Lung (tissue), 12 donors: Measurements from ENCODE around the gene ZPR1. TPM values are rescaled to one million over a fixed set of nuclear protein-coding genes. Genes with fewer than 3 reads are reported as not detected.

Experiments used
- ATAC-seq: fragments of 200-7000 bp; cut with Tn5 transposase; one replicate; pipeline ENCODE4 v1.9.1; 2020; ENCODE audit warnings: moderate number of reproducible peaks; ENCODE audit not compliant: insufficient read depth, low FRiP score
- DNase-seq, 3 donors: peaks; one replicate each; pipeline ENCODE4 v3.0.0-alpha.2; 2013 to 2017
- H3K27ac ChIP-seq, 2 donors: one replicate each; pipeline ENCODE4 v1.5.1; 2013; ENCODE audit warnings: mild to moderate bottlenecking in 2 of 2, moderate library complexity in 2 of 2, control low read depth in 1 of 2, inconsistent platforms in 1 of 2, low read depth in 1 of 2, low read length in 1 of 2
- H3K27me3 ChIP-seq, 3 donors: one replicate each; pipeline ENCODE4 v1.5.1; 2013; ENCODE audit warnings: low read length in 2 of 3; ENCODE audit not compliant: control insufficient read depth in 3 of 3, insufficient read depth in 3 of 3
- H3K36me3 ChIP-seq, 4 donors: one replicate each; pipeline ENCODE4 v1.5.1; 2013; ENCODE audit warnings: low read length in 4 of 4, mild to moderate bottlenecking in 1 of 4, moderate library complexity in 1 of 4; ENCODE audit not compliant: control insufficient read depth in 4 of 4, insufficient read depth in 4 of 4
- H3K4me1 ChIP-seq, 5 donors: one replicate each; pipeline ENCODE4 v1.5.1; 2013; ENCODE audit warnings: low read length in 5 of 5, mild to moderate bottlenecking in 2 of 5, moderate library complexity in 1 of 5; ENCODE audit not compliant: control insufficient read depth in 5 of 5, insufficient read depth in 5 of 5
- H3K4me3 ChIP-seq: one replicate; pipeline ENCODE4 v1.5.1; 2013; ENCODE audit warnings: mild to moderate bottlenecking, control low read depth, moderate library complexity
- H3K9ac ChIP-seq, 2 donors: one replicate each; pipeline ENCODE4 v1.5.1; 2013; ENCODE audit warnings: low read length in 2 of 2, control low read depth in 1 of 2; ENCODE audit not compliant: insufficient read depth in 1 of 2
- H3K9me3 ChIP-seq, 4 donors: one replicate each; pipeline ENCODE4 v1.5.1; 2013; ENCODE audit warnings: low read length in 3 of 4, mild to moderate bottlenecking in 1 of 4, moderate library complexity in 1 of 4; ENCODE audit not compliant: control insufficient read depth in 4 of 4, insufficient read depth in 3 of 4
- WGBS, 2 donors: extraction: QIAGEN DNeasy Blood & Tissue Kit; methylation state at CpG; one replicate each; pipeline ENCODE4 v1.1.7; 2013; 5-methylcytosine and 5-hydroxymethylcytosine counted together
- polyA plus RNA-seq, 2 donors: library from polyadenylated mRNA; stranded (reverse); fragments of 200-250 nt; gene quantifications; one replicate each; pipeline ENCODE4 v1.2.1, GENCODE V29; 2013
- total RNA-seq, 2 donors: library from RNA; depleted of rRNA in 1 of 2; stranded (reverse); fragments of >200 nt in 1 of 2; gene quantifications; one replicate each; pipeline ENCODE4 v1.2.1, GENCODE V29; 2014 to 2021
- TF ChIP-seq, protein P1 (sequence below): IDR thresholded peaks from 2 replicates; pipeline ENCODE4 v1.5.1; 2012; ENCODE audit warnings: mild to moderate bottlenecking; ENCODE audit errors: control extremely low read depth, extremely low read depth
- donor health status: control.
- donor health status: control.
- donor health status: Bipolar disorder and iron deficiency.
- donor health status: healthy.
- donor health status: DM: yes; HTN: yes; CAD: no.

ZPR1 gene
- total and polyA plus RNA-seq, 4 donors: 19.4 to 50.9 (median 34.5) TPM

DNA sequence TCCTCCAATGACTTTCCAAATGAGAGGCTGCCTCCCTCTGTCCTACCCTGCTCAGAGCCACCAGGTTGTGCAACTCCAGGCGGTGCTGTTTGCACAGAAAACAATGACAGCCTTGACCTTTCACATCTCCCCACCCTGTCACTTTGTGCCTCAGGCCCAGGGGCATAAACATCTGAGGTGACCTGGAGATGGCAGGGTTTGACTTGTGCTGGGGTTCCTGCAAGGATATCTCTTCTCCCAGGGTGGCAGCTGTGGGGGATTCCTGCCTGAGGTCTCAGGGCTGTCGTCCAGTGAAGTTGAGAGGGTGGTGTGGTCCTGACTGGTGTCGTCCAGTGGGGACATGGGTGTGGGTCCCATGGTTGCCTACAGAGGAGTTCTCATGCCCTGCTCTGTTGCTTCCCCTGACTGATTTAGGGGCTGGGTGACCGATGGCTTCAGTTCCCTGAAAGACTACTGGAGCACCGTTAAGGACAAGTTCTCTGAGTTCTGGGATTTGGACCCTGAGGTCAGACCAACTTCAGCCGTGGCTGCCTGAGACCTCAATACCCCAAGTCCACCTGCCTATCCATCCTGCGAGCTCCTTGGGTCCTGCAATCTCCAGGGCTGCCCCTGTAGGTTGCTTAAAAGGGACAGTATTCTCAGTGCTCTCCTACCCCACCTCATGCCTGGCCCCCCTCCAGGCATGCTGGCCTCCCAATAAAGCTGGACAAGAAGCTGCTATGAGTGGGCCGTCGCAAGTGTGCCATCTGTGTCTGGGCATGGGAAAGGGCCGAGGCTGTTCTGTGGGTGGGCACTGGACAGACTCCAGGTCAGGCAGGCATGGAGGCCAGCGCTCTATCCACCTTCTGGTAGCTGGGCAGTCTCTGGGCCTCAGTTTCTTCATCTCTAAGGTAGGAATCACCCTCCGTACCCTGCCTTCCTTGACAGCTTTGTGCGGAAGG is 44.8 kb upstream of the ZPR1 start:
- Histone ChIP-seq H3K4me3 (no peak overlapping the region), H3K36me3 (no peaks in the 10 kb centered on the region), H3K4me1 (peaks cover 0 to 38% (median 23%) of the 10 kb centered on the region in 5 donors), H3K9me3 (no peaks in the 10 kb centered on the region), H3K27me3 (no peaks in the 10 kb centered on the region), H3K27ac (no peak overlapping the region), H3K9ac (no peak overlapping the region)
- WGBS, 2 donors: 80 to 81% methylated on average over 13 of the region's 13 CpGs
- TF ChIP-seq, protein P1, sequence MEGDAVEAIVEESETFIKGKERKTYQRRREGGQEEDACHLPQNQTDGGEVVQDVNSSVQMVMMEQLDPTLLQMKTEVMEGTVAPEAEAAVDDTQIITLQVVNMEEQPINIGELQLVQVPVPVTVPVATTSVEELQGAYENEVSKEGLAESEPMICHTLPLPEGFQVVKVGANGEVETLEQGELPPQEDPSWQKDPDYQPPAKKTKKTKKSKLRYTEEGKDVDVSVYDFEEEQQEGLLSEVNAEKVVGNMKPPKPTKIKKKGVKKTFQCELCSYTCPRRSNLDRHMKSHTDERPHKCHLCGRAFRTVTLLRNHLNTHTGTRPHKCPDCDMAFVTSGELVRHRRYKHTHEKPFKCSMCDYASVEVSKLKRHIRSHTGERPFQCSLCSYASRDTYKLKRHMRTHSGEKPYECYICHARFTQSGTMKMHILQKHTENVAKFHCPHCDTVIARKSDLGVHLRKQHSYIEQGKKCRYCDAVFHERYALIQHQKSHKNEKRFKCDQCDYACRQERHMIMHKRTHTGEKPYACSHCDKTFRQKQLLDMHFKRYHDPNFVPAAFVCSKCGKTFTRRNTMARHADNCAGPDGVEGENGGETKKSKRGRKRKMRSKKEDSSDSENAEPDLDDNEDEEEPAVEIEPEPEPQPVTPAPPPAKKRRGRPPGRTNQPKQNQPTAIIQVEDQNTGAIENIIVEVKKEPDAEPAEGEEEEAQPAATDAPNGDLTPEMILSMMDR: no peak
- DNase-seq: no peak
- ATAC-seq: no peak

DNA sequence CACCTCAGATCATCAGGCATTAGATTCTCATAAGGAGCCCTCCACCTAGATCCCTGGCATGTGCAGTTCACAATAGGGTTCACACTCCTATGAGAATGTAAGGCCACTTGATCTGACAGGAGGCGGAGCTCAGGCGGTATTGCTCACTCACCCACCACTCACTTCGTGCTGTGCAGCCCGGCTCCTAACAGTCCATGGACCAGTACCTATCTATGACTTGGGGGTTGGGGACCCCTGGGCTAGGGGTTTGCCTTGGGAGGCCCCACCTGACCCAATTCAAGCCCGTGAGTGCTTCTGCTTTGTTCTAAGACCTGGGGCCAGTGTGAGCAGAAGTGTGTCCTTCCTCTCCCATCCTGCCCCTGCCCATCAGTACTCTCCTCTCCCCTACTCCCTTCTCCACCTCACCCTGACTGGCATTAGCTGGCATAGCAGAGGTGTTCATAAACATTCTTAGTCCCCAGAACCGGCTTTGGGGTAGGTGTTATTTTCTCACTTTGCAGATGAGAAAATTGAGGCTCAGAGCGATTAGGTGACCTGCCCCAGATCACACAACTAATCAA is 44.0 kb upstream of the ZPR1 start:
- Histone ChIP-seq H3K9ac (no peak overlapping the region), H3K36me3 (no peaks in the 10 kb centered on the region), H3K4me1 (peaks cover 0 to 30% (median 18%) of the 10 kb centered on the region in 5 donors), H3K4me3 (no peak overlapping the region), H3K9me3 (no peaks in the 10 kb centered on the region), H3K27me3 (no peaks in the 10 kb centered on the region), H3K27ac (no peak overlapping the region)
- TF ChIP-seq, protein P1: no peak
- 89 to 94% methylated on average over 7 of the region's 7 CpGs for WGBS, 2 donors
- ATAC-seq: no peak
- DNase-seq: no peak

DNA sequence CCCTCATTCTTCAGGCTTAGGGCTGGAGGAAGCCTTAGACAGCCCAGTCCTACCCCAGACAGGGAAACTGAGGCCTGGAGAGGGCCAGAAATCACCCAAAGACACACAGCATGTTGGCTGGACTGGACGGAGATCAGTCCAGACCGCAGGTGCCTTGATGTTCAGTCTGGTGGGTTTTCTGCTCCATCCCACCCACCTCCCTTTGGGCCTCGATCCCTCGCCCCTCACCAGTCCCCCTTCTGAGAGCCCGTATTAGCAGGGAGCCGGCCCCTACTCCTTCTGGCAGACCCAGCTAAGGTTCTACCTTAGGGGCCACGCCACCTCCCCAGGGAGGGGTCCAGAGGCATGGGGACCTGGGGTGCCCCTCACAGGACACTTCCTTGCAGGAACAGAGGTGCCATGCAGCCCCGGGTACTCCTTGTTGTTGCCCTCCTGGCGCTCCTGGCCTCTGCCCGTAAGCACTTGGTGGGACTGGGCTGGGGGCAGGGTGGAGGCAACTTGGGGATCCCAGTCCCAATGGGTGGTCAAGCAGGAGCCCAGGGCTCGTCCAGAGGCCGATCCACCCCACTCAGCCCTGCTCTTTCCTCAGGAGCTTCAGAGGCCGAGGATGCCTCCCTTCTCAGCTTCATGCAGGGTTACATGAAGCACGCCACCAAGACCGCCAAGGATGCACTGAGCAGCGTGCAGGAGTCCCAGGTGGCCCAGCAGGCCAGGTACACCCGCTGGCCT is 42.5 kb upstream of the ZPR1 start:
- H3K27ac ChIP-seq: no peak overlapping the region
- TF ChIP-seq, protein P1: no peak
- no peaks in the 10 kb centered on the region for H3K27me3 ChIP-seq
- no peaks in the 10 kb centered on the region for H3K36me3 ChIP-seq
- 96% methylated on average over 17 of the region's 17 CpGs for whole genome bisulfite sequencing, 2 donors
- ATAC-seq (no peak), DNase-seq (no peak)
- H3K9me3 ChIP-seq: no peaks in the 10 kb centered on the region
- no peak overlapping the region for H3K9ac ChIP-seq
- H3K4me1 ChIP-seq: peaks cover 0 to 19% (median 11%) of the 10 kb centered on the region in 5 donors
- no peak overlapping the region for H3K4me3 ChIP-seq
